Stimulated activated CD8-positive, alpha-beta memory T cell treated with anti-CD3 and anti-CD28 coated beads, Interleukin-12 subunit alpha, Interleukin-12 subunit beta, amount 100 ng/mL, for 4 hours (primary cell): ENCODE measurements around the gene PCTP.

Source experiments
- DNase-seq: peaks from one replicate; pipeline ENCODE4 v3.0.0-alpha.2; 2020; ENCODE audit warnings: low read depth

The PCTP gene

GRCh38 chr17:55757659-55758058, 6.8 kb downstream of the PCTP start:
- DNase-seq, result no peak

GRCh38 chr17:55758171-55758570, 7.3 kb downstream of the PCTP start:
- no peak for DNase-seq

- no peak for DNase-seq
Observed at GRCh38 chr17:55760643-55761355, 9.9 kb downstream of the PCTP start.

- no peak for DNase-seq
Observed at GRCh38 chr17:55762086-55762858, 11.4 kb downstream of the PCTP start.

GRCh38 chr17:55763856-55764255, 13.0 kb downstream of the PCTP start:
- DNase-seq, result no peak

- no peak for DNase-seq
Observed at GRCh38 chr17:55764610-55765009, 13.8 kb downstream of the PCTP start.

- DNase-seq, result no peak
Observed at GRCh38 chr17:55765472-55765871, 14.6 kb downstream of the PCTP start.

GRCh38 chr17:55768936-55769624, 18.2 kb downstream of the PCTP start:
- no peak for DNase-seq

- DNase-seq, result no peak
Observed at GRCh38 chr17:55769625-55770000, 18.8 kb downstream of the PCTP start.

GRCh38 chr17:55770196-55770870, 19.5 kb downstream of the PCTP start:
- no peak for DNase-seq

GRCh38 chr17:55772086-55772485, 21.2 kb downstream of the PCTP start:
- no peak for DNase-seq

GRCh38 chr17:55773671-55774070, 22.8 kb downstream of the PCTP start:
- DNase-seq, result no peak

- DNase-seq, result no peak
Observed at GRCh38 chr17:55774846-55775271, 24.0 kb downstream of the PCTP start.

GRCh38 chr17:55776271-55776670, 25.4 kb downstream of the PCTP start:
- no peak for DNase-seq

GRCh38 chr17:55777471-55777971, 26.7 kb downstream of the PCTP start:
- no peak for DNase-seq

GRCh38 chr17:55778389-55779118, 27.7 kb downstream of the PCTP start:
- no peak for DNase-seq

- DNase-seq, result no peak
Observed at GRCh38 chr17:55783684-55784245, 32.9 kb downstream of the PCTP start.

- no peak for DNase-seq
Observed at GRCh38 chr17:55784666-55785065, 33.8 kb downstream of the PCTP start.

- DNase-seq, result no peak
Observed at GRCh38 chr17:55785181-55785580, 34.3 kb downstream of the PCTP start.

- no peak for DNase-seq
Observed at GRCh38 chr17:55793272-55793671, 42.4 kb downstream of the PCTP start.
